ENCODE data around the gene TMEM196. TPM values are rescaled to one million over a fixed set of nuclear protein-coding genes. Genes with fewer than 3 reads are reported as not detected.

Gene TMEM196
- total RNA-seq, 1 experiment from 2014 or later: not detected

DNA sequence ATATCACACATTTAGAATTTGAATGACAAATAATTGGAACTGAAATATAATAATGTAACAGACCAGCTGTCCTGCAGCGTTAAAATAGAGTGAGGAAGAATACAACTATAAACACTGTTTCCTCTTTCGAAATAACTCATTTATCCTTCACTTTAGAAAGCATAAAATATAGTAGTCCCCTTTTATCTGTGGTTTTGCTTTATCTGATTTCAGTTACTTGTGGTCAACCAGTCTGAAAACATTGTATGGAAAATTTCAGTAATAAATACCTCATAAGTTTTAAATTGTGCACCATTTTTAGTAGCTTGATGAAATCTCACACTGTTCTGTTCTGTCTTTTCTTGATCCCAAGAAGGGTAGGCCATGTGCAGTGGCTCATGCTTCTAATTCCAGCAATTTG is 96.2 kb downstream of the TMEM196 start:
- Histone ChIP-seq H4K20me1 (ENCODE audit: insufficient read depth) (no peaks in the 10 kb centered on the region), H3K9ac (ENCODE audit: low read length) (no peak overlapping the region), H3K4me1 (ENCODE audit: control insufficient read depth in 1 of 2, insufficient read depth in 2 of 2, low read length in 2 of 2) (no peaks in the 10 kb centered on the region), H3K36me3 (ENCODE audit: control insufficient read depth in 1 of 2, insufficient read depth in 2 of 2, low read length in 2 of 2) (no peaks in the 10 kb centered on the region), H3K9me2 (ENCODE audit: insufficient read depth) (no peaks in the 10 kb centered on the region), H3K27ac (ENCODE audit: low read depth, low read length) (no peak overlapping the region), H3K27me3 (ENCODE audit: insufficient read depth, low read length) (no peaks in the 10 kb centered on the region), H3K9me3 (ENCODE audit: control insufficient read depth in 1 of 2, insufficient read depth in 1 of 2, low read depth in 1 of 2, low read length in 2 of 2) (no peaks in the 10 kb centered on the region), H3K4me3 (replicated peaks in 1 of 2; ENCODE audit: low read depth in 1 of 2, low read length in 2 of 2) (no peak overlapping the region), H3K4me2 (ENCODE audit: low read length) (no peak overlapping the region), H3K79me2 (ENCODE audit: insufficient read depth, low read length) (no peaks in the 10 kb centered on the region), H2AFZ (ENCODE audit: low read depth, low read length, poor library complexity, severe bottlenecking) (no peak overlapping the region)
- ChIA-PET CTCF (no interaction called here), POLR2A (no interaction called here), RAD21 (ENCODE audit: low non-redundant PET in 1 of 2, low total read pairs in 2 of 2, uncharacterized antibody in 2 of 2, unreplicated experiment in 2 of 2) (no interaction called here)
- BruUV-seq (replicated peaks): no TSS peak
- intact Hi-C loops (cut with micrococcal nuclease): loop anchor here (10.0 kb wide), 1 partner anchor 1992 kb away; no protein-coding TSS in a partner anchor
- no peak for TF ChIP-seq EZH2 (IDR thresholded peaks at IDR 0.05)
- no peak for TF ChIP-seq EZH2phosphoT487 (IDR thresholded peaks at IDR 0.05; ENCODE audit: borderline replicate concordance)
- TF ChIP-seq YY1 (IDR thresholded peaks at IDR 0.05; ENCODE audit: extremely low read depth, insufficient replicate concordance, low read depth, low read length): no peak
- no peak for TF ChIP-seq SP1 (IDR thresholded peaks at IDR 0.05; ENCODE audit: low read depth)
- no peak for TF ChIP-seq CBX3 (IDR thresholded peaks at IDR 0.05; ENCODE audit: low read depth)
- TF ChIP-seq MAX (IDR thresholded peaks at IDR 0.05): no peak
- no peak for TF ChIP-seq ATF3 (IDR thresholded peaks at IDR 0.05)
- TF ChIP-seq TCF7L2 (IDR thresholded peaks at IDR 0.05; ENCODE audit: borderline replicate concordance, extremely low read depth, insufficient read depth, insufficient read length): no peak
- TF ChIP-seq ELF1 (IDR thresholded peaks at IDR 0.05; ENCODE audit: borderline replicate concordance, low read depth): no peak
- TF ChIP-seq ZFX (IDR thresholded peaks at IDR 0.05): no peak
- TF ChIP-seq, protein P1, sequence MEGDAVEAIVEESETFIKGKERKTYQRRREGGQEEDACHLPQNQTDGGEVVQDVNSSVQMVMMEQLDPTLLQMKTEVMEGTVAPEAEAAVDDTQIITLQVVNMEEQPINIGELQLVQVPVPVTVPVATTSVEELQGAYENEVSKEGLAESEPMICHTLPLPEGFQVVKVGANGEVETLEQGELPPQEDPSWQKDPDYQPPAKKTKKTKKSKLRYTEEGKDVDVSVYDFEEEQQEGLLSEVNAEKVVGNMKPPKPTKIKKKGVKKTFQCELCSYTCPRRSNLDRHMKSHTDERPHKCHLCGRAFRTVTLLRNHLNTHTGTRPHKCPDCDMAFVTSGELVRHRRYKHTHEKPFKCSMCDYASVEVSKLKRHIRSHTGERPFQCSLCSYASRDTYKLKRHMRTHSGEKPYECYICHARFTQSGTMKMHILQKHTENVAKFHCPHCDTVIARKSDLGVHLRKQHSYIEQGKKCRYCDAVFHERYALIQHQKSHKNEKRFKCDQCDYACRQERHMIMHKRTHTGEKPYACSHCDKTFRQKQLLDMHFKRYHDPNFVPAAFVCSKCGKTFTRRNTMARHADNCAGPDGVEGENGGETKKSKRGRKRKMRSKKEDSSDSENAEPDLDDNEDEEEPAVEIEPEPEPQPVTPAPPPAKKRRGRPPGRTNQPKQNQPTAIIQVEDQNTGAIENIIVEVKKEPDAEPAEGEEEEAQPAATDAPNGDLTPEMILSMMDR (IDR thresholded peaks at IDR 0.05 in 2 of 3, conservative IDR thresholded peaks at IDR 0.05 in 1 of 3; ENCODE audit: borderline replicate concordance in 1 of 3, insufficient read depth in 1 of 3, low read depth in 2 of 3, low read length in 2 of 3): no peak
- no peak for TF ChIP-seq EGR1 (IDR thresholded peaks at IDR 0.05; ENCODE audit: low read depth)
- no peak for TF ChIP-seq SRF (IDR thresholded peaks at IDR 0.05; ENCODE audit: low read depth)
- TF ChIP-seq POLR2A (IDR thresholded peaks at IDR 0.05; ENCODE audit: borderline replicate concordance, extremely low read depth, insufficient read depth, insufficient read length): no peak
- TF ChIP-seq SIN3A (IDR thresholded peaks at IDR 0.05; ENCODE audit: low read depth): no peak
- no peak for TF ChIP-seq RAD21 (IDR thresholded peaks at IDR 0.05; ENCODE audit: low read depth)
- TF ChIP-seq ZNF274 (IDR thresholded peaks at IDR 0.05; ENCODE audit: low read depth, low read length): no peak
- no peak for TF ChIP-seq FOSL1 (IDR thresholded peaks at IDR 0.05; ENCODE audit: low read depth)
- DNase-seq (ENCODE audit: low read depth, low spot score) (no peak), ATAC-seq (no peak)

Measured in HCT116 (cell line).